Measurements from ENCODE around the gene ANK2. TPM values are rescaled to one million over a fixed set of nuclear protein-coding genes. Genes with fewer than 3 reads are reported as not detected.
"Not testable (repeated sequence)": the region's sequence is repeated elsewhere in the genome, so short reads cannot be mapped to it uniquely, and the experiment has no call there.

Gene ANK2
- total and polyA plus RNA-seq, 4 donors: 1.1 to 61.2 (median 12.5) TPM

GRCh38 chr4:113064244-113064643, 14.8 kb downstream of the ANK2 start:
- Histone ChIP-seq H3K4me1 (ENCODE audit: control insufficient read depth in 5 of 5, insufficient read depth in 5 of 5, low read length in 5 of 5) (peaks cover 0 to 5% (median 0%) of the 10 kb centered on the region in 5 donors), H3K9me3 (ENCODE audit: control insufficient read depth in 4 of 4, insufficient read depth in 3 of 4, low read length in 3 of 4) (no peaks in the 10 kb centered on the region), H3K9ac (ENCODE audit: insufficient read depth in 1 of 2, low read length in 2 of 2) (no peak overlapping the region), H3K27me3 (ENCODE audit: control insufficient read depth in 3 of 3, insufficient read depth in 3 of 3, low read length in 2 of 3) (no peaks in the 10 kb centered on the region), H3K36me3 (ENCODE audit: control insufficient read depth in 4 of 4, insufficient read depth in 4 of 4, low read length in 4 of 4) (no peaks in the 10 kb centered on the region), H3K27ac (ENCODE audit: low read depth in 1 of 2, low read length in 1 of 2) (no peak overlapping the region), H3K4me3 (no peak overlapping the region)
- TF ChIP-seq, protein P1, sequence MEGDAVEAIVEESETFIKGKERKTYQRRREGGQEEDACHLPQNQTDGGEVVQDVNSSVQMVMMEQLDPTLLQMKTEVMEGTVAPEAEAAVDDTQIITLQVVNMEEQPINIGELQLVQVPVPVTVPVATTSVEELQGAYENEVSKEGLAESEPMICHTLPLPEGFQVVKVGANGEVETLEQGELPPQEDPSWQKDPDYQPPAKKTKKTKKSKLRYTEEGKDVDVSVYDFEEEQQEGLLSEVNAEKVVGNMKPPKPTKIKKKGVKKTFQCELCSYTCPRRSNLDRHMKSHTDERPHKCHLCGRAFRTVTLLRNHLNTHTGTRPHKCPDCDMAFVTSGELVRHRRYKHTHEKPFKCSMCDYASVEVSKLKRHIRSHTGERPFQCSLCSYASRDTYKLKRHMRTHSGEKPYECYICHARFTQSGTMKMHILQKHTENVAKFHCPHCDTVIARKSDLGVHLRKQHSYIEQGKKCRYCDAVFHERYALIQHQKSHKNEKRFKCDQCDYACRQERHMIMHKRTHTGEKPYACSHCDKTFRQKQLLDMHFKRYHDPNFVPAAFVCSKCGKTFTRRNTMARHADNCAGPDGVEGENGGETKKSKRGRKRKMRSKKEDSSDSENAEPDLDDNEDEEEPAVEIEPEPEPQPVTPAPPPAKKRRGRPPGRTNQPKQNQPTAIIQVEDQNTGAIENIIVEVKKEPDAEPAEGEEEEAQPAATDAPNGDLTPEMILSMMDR (IDR thresholded peaks at IDR 0.05; ENCODE audit: control extremely low read depth, extremely low read depth): no peak
- 32 to 52% methylated on average over 5 of the region's 5 CpGs for WGBS, 2 donors
- DNase-seq (peak; percentile 19 to 41 (median 26)), ATAC-seq (ENCODE audit: insufficient read depth, low FRiP score) (no peak)

- Histone ChIP-seq H3K9ac (ENCODE audit: insufficient read depth in 1 of 2, low read length in 2 of 2) (no peak overlapping the region), H3K4me1 (ENCODE audit: control insufficient read depth in 5 of 5, insufficient read depth in 5 of 5, low read length in 5 of 5) (peaks cover 0 to 5% (median 0%) of the 10 kb centered on the region in 5 donors), H3K36me3 (ENCODE audit: control insufficient read depth in 4 of 4, insufficient read depth in 4 of 4, low read length in 4 of 4) (no peaks in the 10 kb centered on the region), H3K9me3 (ENCODE audit: control insufficient read depth in 4 of 4, insufficient read depth in 3 of 4, low read length in 3 of 4) (no peaks in the 10 kb centered on the region), H3K27ac (ENCODE audit: low read depth in 1 of 2, low read length in 1 of 2) (no peak overlapping the region), H3K4me3 (no peak overlapping the region), H3K27me3 (ENCODE audit: control insufficient read depth in 3 of 3, insufficient read depth in 3 of 3, low read length in 2 of 3) (no peaks in the 10 kb centered on the region)
- DNase-seq (no peak), ATAC-seq (ENCODE audit: insufficient read depth, low FRiP score) (no peak)
- WGBS, 2 donors: 71 to 78% methylated on average over 3 of the region's 3 CpGs
- TF ChIP-seq, protein P1 (IDR thresholded peaks at IDR 0.05; ENCODE audit: control extremely low read depth, extremely low read depth): no peak
Observed at GRCh38 chr4:113065629-113066028, 16.2 kb downstream of the ANK2 start.

GRCh38 chr4:113068771-113069170, 19.3 kb downstream of the ANK2 start:
- H3K9me3 ChIP-seq (ENCODE audit: control insufficient read depth in 4 of 4, insufficient read depth in 3 of 4, low read length in 3 of 4); H3K4me3 ChIP-seq; H3K36me3 ChIP-seq (ENCODE audit: control insufficient read depth in 4 of 4, insufficient read depth in 4 of 4, low read length in 4 of 4); H3K4me1 ChIP-seq (ENCODE audit: control insufficient read depth in 5 of 5, insufficient read depth in 5 of 5, low read length in 5 of 5); H3K27ac ChIP-seq (ENCODE audit: low read depth in 1 of 2, low read length in 1 of 2); DNase-seq; H3K27me3 ChIP-seq (ENCODE audit: control insufficient read depth in 3 of 3, insufficient read depth in 3 of 3, low read length in 2 of 3); ATAC-seq (ENCODE audit: insufficient read depth, low FRiP score); H3K9ac ChIP-seq (ENCODE audit: insufficient read depth in 1 of 2, low read length in 2 of 2): not testable (repeated sequence)
- 90% methylated on average over 3 of the region's 3 CpGs for WGBS, 2 donors

DNA sequence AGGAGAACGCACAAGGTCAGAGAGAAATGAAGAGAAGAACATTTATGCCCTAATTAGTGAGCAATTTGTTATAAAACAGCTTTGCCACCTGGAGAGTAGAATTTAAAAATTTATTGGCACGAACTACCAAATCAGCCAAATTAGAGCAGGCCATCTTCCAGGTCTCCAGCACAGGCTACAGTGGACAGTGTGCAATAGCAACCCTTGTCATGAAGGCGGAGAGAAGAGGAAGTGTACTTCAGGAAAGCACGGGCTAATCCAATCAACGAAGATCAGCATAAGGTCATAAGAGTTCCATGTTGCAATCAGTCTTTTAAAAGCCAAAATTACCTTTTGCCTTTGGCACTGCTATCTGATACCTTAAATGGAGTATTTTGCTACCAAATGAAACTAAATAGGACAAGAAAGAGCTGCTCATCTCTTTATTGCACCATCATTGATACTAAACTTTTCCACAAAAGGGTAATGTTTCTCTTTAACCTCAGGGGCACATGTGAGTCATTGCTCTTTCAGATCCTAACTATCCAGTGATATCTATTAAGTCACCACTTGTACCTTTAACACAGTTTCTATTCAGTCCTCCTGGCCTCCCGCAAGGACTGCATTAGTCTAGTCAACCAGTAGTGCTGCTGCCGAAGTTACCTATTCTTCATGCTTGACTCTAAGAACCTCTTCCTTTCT, 19.9 kb downstream of the ANK2 start:
- ATAC-seq (ENCODE audit: insufficient read depth, low FRiP score) (no peak), DNase-seq (no peak)
- TF ChIP-seq, protein P1 (IDR thresholded peaks at IDR 0.05; ENCODE audit: control extremely low read depth, extremely low read depth): no peak
- Histone ChIP-seq H3K27me3 (ENCODE audit: control insufficient read depth in 3 of 3, insufficient read depth in 3 of 3, low read length in 2 of 3) (no peaks in the 10 kb centered on the region), H3K4me1 (ENCODE audit: control insufficient read depth in 5 of 5, insufficient read depth in 5 of 5, low read length in 5 of 5) (no peaks in the 10 kb centered on the region), H3K4me3 (no peak overlapping the region), H3K9ac (ENCODE audit: insufficient read depth in 1 of 2, low read length in 2 of 2) (no peak overlapping the region), H3K27ac (ENCODE audit: low read depth in 1 of 2, low read length in 1 of 2) (no peak overlapping the region), H3K36me3 (ENCODE audit: control insufficient read depth in 4 of 4, insufficient read depth in 4 of 4, low read length in 4 of 4) (no peaks in the 10 kb centered on the region), H3K9me3 (ENCODE audit: control insufficient read depth in 4 of 4, insufficient read depth in 3 of 4, low read length in 3 of 4) (no peaks in the 10 kb centered on the region)
- WGBS, 2 donors: 80 to 87% methylated on average over 7 of the region's 7 CpGs
